ENCODE measurements around the gene ZNF837.
"Not testable (repeated sequence)": the region's sequence is repeated elsewhere in the genome, so short reads cannot be mapped to it uniquely, and the experiment has no call there.

Gene ZNF837

DNA sequence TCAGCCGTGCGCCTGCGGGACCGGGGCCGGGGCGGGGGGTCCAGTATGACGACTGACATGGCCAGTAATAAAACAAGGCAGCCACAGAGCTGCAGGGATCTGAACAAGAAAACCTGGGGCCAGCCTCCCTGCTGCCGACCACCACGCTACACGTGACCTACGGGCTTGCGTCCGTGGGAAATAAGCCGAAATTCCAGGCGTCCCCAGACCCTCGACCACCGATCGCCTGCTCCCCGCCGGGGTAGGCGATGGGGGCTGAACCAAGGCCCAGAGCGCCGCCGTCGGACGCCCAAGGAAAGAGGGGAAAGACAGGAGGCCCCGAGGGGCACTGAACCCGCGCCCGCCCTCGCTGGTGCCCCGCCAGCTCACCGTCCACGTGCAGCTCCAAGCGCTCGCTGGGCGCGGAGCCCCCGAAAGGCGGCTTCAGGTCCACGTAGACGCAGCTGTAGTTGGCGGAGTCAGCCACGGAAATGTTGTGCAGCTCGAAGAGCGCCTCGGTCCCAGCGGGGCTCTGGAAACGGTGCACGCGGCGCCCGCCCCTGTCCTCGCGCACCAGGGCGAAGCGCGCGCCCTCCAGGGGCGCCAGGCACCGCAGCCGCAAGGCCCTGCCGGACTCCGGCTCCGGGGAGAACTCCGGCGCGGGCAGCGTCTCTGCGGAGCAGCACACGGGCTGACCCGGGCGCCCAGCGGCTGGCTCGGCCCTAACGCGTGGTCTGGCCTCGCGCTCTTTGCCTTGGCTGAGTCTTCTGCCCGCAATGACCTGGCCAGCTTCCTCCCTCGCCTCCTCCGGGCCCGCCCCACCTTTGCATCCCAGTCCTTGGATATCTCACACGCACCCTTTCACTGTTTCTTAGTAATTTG is 30.6 kb downstream of the ZNF837 start:
- no peak for DNase-seq (ENCODE audit: low read depth)
- H3K4me3 ChIP-seq (ENCODE audit: low read depth, low read length), result no peak overlapping the region
- TF ChIP-seq, protein P1, sequence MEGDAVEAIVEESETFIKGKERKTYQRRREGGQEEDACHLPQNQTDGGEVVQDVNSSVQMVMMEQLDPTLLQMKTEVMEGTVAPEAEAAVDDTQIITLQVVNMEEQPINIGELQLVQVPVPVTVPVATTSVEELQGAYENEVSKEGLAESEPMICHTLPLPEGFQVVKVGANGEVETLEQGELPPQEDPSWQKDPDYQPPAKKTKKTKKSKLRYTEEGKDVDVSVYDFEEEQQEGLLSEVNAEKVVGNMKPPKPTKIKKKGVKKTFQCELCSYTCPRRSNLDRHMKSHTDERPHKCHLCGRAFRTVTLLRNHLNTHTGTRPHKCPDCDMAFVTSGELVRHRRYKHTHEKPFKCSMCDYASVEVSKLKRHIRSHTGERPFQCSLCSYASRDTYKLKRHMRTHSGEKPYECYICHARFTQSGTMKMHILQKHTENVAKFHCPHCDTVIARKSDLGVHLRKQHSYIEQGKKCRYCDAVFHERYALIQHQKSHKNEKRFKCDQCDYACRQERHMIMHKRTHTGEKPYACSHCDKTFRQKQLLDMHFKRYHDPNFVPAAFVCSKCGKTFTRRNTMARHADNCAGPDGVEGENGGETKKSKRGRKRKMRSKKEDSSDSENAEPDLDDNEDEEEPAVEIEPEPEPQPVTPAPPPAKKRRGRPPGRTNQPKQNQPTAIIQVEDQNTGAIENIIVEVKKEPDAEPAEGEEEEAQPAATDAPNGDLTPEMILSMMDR (IDR thresholded peaks at IDR 0.05; ENCODE audit: low read depth, low read length, missing control alignments), result no peak
- in situ Hi-C loops (cut with HindIII; ENCODE audit: low sequenced_read_pairs), result no loop called here

DNA sequence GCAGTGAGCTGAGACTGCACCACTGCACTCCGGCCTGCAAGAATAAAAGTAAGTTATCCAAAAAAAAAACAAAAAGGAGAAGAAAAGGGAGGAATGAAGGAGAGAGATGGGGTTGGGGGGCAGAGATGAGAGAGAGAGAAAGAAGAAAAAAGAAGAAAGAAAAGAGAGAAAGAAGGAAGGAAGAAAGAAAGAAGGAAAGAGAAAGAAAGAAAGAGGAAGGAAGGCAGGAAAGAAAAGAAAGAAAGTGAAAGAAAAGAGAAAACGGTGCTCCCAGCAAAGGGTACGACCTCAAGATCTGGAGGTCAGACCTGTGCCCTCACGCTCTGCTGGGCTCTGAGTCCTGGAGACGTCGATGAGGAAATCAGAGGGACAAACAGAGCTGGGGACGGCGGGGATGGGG is 31.2 kb downstream of the ZNF837 start:
- H3K4me3 ChIP-seq (ENCODE audit: low read depth, low read length), result no peak overlapping the region
- in situ Hi-C loops (cut with HindIII; ENCODE audit: low sequenced_read_pairs), result no loop called here
- TF ChIP-seq, protein P1 (IDR thresholded peaks at IDR 0.05; ENCODE audit: low read depth, low read length, missing control alignments), result no peak
- DNase-seq (ENCODE audit: low read depth), result no peak

DNA sequence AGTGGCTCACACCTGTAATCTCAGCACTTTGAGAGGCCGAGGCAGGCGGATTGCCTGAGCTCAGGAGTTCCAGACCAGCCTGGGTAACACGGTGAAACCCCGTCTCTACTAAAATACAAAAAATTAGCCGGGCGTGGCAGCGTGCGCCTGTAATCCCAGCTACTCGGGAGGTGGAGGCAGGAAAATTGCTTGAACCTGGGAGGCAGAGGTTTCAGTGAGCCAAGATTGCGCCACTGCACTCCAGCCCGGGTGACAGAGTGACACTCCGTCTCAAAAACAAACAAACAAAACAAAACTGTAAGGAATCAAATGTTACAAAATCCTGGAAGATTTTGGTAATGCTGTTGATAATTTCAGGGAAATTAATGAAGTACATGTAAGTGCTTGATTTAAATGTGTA is 32.8 kb downstream of the ZNF837 start:
- DNase-seq (ENCODE audit: low read depth); in situ Hi-C loops (cut with HindIII; ENCODE audit: low sequenced_read_pairs): not testable (repeated sequence)
- peak overlapping the region; percentile 53 for H3K4me3 ChIP-seq (ENCODE audit: low read depth, low read length)

DNA sequence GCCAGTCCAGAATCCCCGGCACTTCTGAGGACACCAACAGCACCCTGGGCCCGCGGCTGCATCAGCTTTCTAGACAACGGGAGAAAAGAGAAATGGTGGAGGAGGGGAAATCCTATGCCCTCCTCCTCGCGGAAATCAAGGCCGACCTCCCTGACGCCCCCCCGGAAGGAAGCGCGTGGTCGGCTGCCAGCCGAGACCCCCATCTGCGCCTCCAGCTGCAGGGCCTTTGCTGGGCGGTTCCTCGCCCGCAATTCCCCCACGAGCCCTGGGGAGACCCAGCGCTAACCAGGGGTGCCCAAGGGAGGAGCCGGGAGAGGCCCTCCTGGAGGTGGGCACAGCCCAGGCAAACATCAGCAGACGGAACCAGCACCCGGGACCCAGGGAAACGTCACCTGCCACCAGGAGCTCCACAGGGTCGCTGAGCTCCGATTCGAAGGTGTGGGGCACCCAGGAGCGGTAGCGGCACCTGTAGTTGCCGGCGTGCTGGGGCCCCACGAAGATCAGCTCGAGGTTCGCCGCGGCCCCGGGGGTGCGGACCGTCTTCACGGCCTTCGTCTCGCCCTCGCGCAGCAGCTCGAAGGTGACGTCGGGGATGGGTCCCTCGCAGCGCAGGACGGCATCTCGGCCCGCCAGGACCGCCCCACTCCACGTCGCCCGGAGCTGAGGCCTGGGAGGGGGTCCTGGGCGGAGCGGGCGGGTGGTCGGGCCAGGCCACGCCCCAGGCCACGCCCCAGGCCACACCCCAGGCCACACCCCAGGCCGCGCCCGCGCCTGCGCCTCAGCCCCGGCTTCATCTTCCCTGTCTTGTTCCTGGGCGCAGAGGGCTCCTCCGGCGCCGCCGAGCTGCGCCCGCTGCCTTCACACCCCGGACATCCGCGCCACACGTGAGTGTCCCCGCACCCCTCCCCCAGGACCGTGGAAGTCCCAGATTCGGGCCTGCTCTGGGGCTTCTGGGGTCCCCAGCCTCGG is 33.6 kb downstream of the ZNF837 start:
- DNase-seq (ENCODE audit: low read depth), result peak; percentile 8
- H3K4me3 ChIP-seq (ENCODE audit: low read depth, low read length), result peak overlapping the region; percentile 53
- TF ChIP-seq, protein P1 (IDR thresholded peaks at IDR 0.05; ENCODE audit: low read depth, low read length, missing control alignments), result no peak
- in situ Hi-C loops (cut with HindIII; ENCODE audit: low sequenced_read_pairs), result no loop called here

DNA sequence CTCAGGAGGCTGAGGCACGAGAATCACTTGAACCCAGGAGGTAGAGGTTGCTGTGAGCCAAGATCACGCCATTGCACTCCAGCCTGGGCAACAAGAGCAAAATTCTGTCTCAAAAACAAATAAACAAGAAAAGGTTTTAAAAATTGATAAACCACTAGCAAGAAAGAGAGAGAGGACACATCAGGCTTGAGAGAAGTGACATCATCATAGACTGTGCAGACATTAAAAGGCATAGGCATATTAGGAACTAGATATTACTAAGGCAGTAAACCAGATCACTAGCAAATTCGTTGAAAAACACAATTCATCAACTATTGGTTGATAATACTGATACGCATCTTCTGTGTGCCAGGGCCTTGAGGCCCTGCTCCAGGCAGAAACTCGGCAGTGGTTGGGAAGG is 35.3 kb downstream of the ZNF837 start:
- in situ Hi-C loops (cut with HindIII; ENCODE audit: low sequenced_read_pairs), result no loop called here
- DNase-seq (ENCODE audit: low read depth), result no peak
- no peak overlapping the region for H3K4me3 ChIP-seq (ENCODE audit: low read depth, low read length)
- TF ChIP-seq, protein P1 (IDR thresholded peaks at IDR 0.05; ENCODE audit: low read depth, low read length, missing control alignments), result no peak

DNA sequence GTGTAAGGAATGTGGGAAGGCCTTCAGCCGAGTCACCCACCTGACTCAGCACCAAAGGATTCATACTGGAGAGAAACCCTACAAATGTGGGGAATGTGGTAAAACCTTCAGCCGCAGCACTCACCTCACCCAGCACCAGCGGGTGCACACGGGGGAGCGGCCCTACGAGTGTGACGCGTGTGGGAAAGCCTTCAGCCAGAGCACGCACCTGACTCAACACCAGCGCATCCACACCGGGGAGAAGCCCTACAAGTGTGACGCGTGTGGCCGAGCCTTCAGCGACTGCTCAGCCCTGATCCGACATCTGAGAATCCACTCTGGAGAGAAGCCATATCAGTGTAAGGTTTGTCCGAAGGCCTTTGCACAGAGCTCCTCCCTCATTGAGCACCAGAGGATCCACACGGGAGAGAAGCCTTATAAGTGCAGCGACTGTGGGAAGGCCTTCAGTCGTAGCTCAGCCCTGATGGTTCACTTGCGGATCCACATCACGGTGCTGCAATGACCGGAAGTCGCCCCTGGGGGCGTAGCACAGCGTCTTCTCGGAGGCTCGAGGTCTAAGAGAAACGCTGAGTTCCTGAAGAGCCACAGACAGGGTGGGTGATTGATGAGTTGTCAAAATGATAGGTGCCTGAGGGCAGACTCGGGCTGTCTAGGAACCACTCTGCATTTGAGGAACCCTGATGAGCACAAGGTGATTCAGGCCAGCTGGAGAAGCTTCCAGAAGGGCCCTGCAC is 41.8 kb downstream of the ZNF837 start:
- TF ChIP-seq, protein P1 (IDR thresholded peaks at IDR 0.05; ENCODE audit: low read depth, low read length, missing control alignments), result no peak
- no peak overlapping the region for H3K4me3 ChIP-seq (ENCODE audit: low read depth, low read length)
- DNase-seq (ENCODE audit: low read depth), result no peak
- in situ Hi-C loops (cut with HindIII; ENCODE audit: low sequenced_read_pairs), result no loop called here
